GM19397 (cell line): ENCODE results near the gene PROSER3.
A peak's percentile ranks its signal among the peaks of the same experiment; 100 is the strongest.

Experiments
- ATAC-seq: cut with Tn5 transposase; IDR thresholded peaks from one replicate; pipeline ENCODE4 v1.9.1; 2021; ENCODE audit warnings: mild to moderate bottlenecking, moderate library complexity; ENCODE audit not compliant: unreplicated experiment

The PROSER3 gene

DNA sequence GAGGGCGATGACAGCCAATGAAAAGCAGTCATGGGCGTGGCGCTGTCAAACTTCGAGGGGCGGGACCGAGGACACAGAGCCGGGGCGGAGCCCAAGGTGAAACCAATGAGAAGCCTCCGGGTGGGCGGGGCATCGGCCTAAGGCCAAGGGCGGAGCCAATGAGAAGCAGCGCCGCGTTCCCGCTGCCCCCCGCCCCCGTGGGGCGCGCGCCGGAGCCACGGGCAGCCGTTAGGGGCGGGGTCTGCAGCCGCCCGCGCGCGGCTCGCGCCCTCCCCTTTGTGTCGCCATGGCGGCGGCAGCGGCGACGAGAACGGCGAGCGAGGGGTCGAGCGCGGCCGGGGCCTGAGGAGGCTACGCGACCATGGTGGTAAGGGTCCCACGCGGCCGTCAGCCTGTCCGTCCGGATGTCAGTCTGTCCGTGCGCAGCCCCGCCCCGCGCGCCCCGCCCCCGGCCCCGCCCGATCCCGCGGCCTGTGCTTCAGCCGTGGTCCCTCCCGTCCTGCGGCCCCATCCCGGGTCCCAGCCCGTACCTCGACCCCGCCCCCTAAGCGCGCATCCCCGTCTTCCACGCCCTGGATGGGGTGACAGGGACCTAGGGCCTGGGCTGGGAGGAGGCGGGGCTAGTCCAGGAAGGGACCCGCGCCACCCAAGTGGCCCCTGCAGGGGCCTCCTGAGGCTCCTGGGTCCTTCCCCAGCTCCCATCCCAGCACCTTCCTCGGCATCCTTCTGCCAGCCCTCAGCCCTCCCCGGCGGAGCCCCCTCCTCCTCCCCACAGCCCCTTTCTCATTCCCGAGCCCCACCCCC lies 17.5 kb downstream of the PROSER3 start, which contains the start of gene ARHGAP33:
Gene ARHGAP33 (plus strand): TSS at position 267 of the 804 bp plus-strand sequence. CDS start 95 bp downstream, at position 362.
- peak; percentile 93 for ATAC-seq

GRCh38 chr19:35776102-35776788 lies 18.3 kb downstream of the PROSER3 start:
- ATAC-seq: no peak

DNA sequence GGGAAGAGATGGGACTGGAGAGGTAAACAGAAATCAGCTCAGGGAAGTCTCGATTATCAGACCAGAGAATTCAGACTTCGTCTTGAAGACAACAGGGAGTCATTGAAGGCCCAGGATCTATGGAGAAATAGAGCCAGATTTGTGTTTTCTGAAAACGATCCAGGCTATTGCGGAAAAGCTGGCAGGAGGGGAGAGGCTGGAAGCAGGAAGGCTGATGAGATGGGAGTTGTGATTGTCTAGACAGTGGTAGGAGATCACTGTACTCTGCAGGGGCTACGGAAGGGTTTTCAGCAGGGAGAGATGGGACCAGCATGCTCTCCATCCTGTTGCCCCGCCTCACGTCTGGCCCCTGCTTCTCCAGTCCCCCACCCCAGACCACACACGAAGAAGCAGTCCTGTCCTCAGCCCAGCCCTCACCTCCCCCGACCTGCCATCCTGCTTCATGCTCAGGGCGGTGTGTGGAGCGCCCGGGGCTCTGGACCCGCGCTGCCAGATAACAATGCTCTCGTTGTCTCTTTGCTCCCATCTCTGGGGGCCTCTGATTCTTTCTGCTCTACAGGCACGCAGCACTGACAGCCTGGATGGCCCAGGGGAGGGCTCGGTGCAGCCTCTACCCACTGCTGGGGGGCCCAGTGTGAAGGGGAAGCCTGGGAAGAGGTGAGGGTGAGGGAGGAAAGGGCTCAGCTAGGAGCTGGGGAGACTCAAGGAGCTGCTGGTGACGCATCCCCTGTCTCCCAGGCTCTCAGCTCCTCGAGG lies 19.3 kb downstream of the PROSER3 start:
- ATAC-seq: no peak

GRCh38 chr19:35777961-35778360 lies 20.0 kb downstream of the PROSER3 start:
- no peak for ATAC-seq

DNA sequence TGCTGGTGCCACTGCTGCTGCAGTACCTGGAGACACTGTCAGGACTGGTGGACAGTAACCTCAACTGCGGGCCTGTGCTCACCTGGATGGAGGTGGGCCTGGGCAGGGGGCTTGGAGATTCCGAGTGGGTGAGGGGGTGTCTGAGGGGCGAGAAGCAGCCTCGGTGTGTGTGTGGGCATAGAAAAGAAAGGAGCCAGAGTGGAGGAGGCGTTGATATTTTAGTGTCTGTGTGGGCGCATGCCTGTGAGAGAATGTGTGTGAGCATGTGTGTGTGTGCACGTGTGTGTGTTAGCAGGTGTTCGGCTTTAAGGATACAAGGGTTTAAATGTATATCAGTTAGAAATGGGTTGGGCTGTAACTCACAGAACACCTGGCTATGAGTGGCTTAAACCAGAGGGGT lies 21.1 kb downstream of the PROSER3 start:
- ATAC-seq: no peak

GRCh38 chr19:35780058-35780457 lies 22.1 kb downstream of the PROSER3 start:
- ATAC-seq: no peak

- no peak for ATAC-seq
These were observed 22.7 kb downstream of the PROSER3 start for GRCh38 chr19:35780717-35781116.

DNA sequence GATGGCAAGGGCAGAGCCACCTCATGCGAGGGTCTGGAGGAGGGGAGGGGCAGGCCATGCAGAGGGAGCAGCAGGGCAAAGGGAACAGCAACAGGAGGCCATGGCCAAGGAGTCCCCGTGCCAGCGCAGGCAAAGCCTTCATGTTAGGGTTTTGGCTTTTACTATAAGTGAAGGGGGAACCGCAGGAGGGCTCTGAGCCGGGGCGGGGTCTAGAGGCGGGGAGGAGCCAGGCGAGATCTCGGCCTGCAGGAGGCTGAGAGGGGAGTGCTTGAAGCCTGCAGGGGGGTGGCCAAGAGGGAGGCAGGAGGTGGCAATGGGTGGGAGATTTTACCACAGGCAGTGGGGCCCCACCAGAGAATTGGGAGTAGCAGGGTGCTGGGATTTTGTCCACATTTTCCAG lies 23.7 kb downstream of the PROSER3 start:
- ATAC-seq: no peak

DNA sequence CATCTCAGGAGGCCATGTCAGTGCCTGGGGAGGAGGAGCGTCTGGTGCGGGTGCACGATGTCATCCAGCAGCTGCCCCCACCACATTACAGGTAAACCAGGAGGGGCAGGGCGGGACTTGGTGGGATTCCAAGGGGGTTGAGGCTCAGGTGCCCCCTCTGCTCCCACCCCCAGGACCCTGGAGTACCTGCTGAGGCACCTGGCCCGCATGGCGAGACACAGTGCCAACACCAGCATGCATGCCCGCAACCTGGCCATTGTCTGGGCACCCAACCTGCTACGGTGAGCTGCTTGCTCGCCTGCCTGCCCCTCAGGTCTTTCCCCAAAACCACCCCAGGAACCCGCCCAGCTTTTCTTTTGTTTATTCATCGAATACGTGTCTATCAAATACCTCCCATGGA lies 24.6 kb downstream of the PROSER3 start:
- ATAC-seq: no peak

DNA sequence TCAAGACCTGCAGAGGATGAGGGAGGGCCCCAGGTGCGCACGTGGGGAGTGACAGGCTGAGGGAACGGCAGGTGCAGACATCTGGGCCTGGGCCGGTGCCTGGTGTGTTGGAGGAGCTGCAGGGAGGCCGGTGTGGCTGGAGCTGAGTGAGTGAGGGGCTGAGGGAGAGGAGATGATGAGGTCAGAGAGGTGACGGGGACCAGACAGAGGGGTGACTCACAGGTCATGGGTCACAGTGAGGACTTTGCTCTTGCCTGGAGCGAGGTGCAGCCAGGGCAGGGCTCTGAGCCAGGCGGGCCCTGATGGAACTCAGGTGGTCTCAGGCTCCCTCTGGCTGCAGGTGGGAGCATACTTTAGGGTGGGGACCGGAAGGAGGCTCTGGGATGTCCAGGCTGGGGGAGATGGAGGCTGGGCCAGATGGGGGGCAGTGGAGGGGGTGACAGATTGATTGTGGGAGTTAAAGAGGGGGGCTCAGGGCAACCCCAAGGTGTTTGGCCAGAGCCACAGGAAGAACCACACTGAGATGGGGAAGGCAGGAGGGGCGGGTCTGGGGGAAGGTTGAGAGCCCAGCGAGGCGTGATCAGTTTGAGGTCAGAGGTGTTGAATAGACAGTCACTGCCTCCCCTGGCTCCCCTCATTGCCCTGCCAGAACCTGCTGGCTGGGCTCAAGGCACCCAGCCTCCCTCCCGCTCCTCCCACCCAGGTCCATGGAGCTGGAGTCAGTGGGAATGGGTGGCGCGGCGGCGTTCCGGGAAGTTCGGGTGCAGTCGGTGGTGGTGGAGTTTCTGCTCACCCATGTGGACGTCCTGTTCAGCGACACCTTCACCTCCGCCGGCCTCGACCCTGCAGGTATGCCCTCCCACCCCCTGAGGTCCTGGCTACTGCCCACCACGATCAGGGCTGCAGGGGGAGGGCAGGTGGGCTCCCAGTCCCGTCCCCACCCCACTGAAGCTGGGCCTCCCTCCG lies 25.8 kb downstream of the PROSER3 start:
- ATAC-seq: no peak

- ATAC-seq: no peak
These were observed 26.7 kb downstream of the PROSER3 start for GRCh38 chr19:35784503-35785338.

- no peak for ATAC-seq
These were observed 27.3 kb downstream of the PROSER3 start for GRCh38 chr19:35785339-35785627.

- no peak for ATAC-seq
These were observed 28.6 kb downstream of the PROSER3 start for GRCh38 chr19:35786299-35787160.

- ATAC-seq: no peak
These were observed 29.3 kb downstream of the PROSER3 start for GRCh38 chr19:35787227-35787799.

GRCh38 chr19:35788205-35788960 lies 30.4 kb downstream of the PROSER3 start:
- ATAC-seq: no peak

- no peak for ATAC-seq
These were observed 31.4 kb downstream of the PROSER3 start for GRCh38 chr19:35789195-35789977.
